ENCODE measurements around the gene SLC16A8. TPM values are rescaled to one million over a fixed set of nuclear protein-coding genes. Genes with fewer than 3 reads are reported as not detected.

SLC16A8 gene
- total and polyA plus RNA-seq, 9 of the 15 experiments (the other 6 are each of a cell fraction or from before 2014, with no cell fraction given): not detected

- TF ChIP-seq NR4A1 (CRISPR knock-in tag; IDR thresholded peaks at IDR 0.05): no peak
- TF ChIP-seq NR4A1 (tag; IDR thresholded peaks at IDR 0.05): no peak
- TF ChIP-seq ZBTB12 (CRISPR knock-in tag; IDR thresholded peaks at IDR 0.05): no peak
- TF ChIP-seq ZNF696 (CRISPR knock-in tag; conservative IDR thresholded peaks at IDR 0.05): no peak
- no peak for TF ChIP-seq RBM22 (IDR thresholded peaks at IDR 0.05; ENCODE audit: low read depth, low read length, poor library complexity, severe bottlenecking)
- no peak for TF ChIP-seq RFX1 (IDR thresholded peaks at IDR 0.05)
- TF ChIP-seq KDM4B (IDR thresholded peaks at IDR 0.05; ENCODE audit: borderline replicate concordance in 2 of 2, low read depth in 1 of 2): no peak
- TF ChIP-seq MEIS2 (IDR thresholded peaks at IDR 0.05; ENCODE audit: partially characterized antibody): no peak
- no peak for TF ChIP-seq MTA3 (IDR thresholded peaks at IDR 0.05; ENCODE audit: borderline replicate concordance)
- TF ChIP-seq ZNF449 (CRISPR knock-in tag; IDR thresholded peaks at IDR 0.05): no peak
- TF ChIP-seq TCF7 (IDR thresholded peaks at IDR 0.05; ENCODE audit: borderline replicate concordance): no peak
- TF ChIP-seq BHLHE40 (IDR thresholded peaks at IDR 0.05; ENCODE audit: low read length): no peak
- no peak for TF ChIP-seq RUNX1 (IDR thresholded peaks at IDR 0.05; ENCODE audit: low read depth)
- TF ChIP-seq IRF2 (CRISPR knock-in tag; IDR thresholded peaks at IDR 0.05): no peak
- TF ChIP-seq YBX1 (IDR thresholded peaks at IDR 0.05): no peak
- TF ChIP-seq SPI1 (IDR thresholded peaks at IDR 0.05; ENCODE audit: borderline replicate concordance, low read depth, low read length): no peak
- TF ChIP-seq KLF16 (IDR thresholded peaks at IDR 0.05): 0 out of 2 replicates have a peak, but pooled peaks have one; percentile 30
- peak; percentile 43 for TF ChIP-seq CTCFL (IDR thresholded peaks at IDR 0.05; ENCODE audit: borderline replicate concordance, insufficient read depth, low read depth, low read length, poor library complexity, severe bottlenecking)
- no peak for TF ChIP-seq POLR2H (tag; IDR thresholded peaks at IDR 0.05; ENCODE audit: low read depth)
- TF ChIP-seq XRCC5 (IDR thresholded peaks at IDR 0.05; ENCODE audit: low read depth, low read length): no peak
- peak; percentile 63 for TF ChIP-seq C11orf30 (IDR thresholded peaks at IDR 0.05; ENCODE audit: low read depth)
- TF ChIP-seq CCAR2 (IDR thresholded peaks at IDR 0.05; ENCODE audit: low read depth, low read length): no peak
- no peak for TF ChIP-seq ZNF57 (CRISPR knock-in tag; IDR thresholded peaks at IDR 0.05)
- TF ChIP-seq TRIM24 (IDR thresholded peaks at IDR 0.05): no peak
- TF ChIP-seq NFATC3 (IDR thresholded peaks at IDR 0.05): no peak
- TF ChIP-seq RAD21 (CRISPR knock-in tag; conservative IDR thresholded peaks at IDR 0.05 in 1 of 2, IDR thresholded peaks at IDR 0.05 in 1 of 2): peak; percentile 81 to 91
These were observed 31.8 kb downstream of the SLC16A8 start (continued) for GRCh38 chr22:38051900-38052862.
